Cardiac muscle cell (in vitro differentiated cells and primary cell): ENCODE results near the gene GALNT18. TPM values are rescaled to one million over a fixed set of nuclear protein-coding genes. Genes with fewer than 3 reads are reported as not detected.
A peak's percentile ranks its signal among the peaks of the same experiment; 100 is the strongest.

Source experiments
- DNase-seq, 2 donors: peaks; one replicate each; pipeline versions ENCODE4 v3.0.0 to v3.0.0-alpha.2; 2010 to 2017; ENCODE audit warnings: low read depth in 1 of 2, low spot score in 1 of 2
- H3K27ac ChIP-seq: fragments of 200-600 bp; sonication (generic); 2 replicates; pipeline ENCODE4 v1.5.1; 2016
- H3K27me3 ChIP-seq: fragments of 200-600 bp; sonication (generic); 2 replicates; pipeline ENCODE4 v1.6.0; 2016; ENCODE audit warnings: control low read depth
- H3K36me3 ChIP-seq: fragments of 200-600 bp; sonication (generic); 2 replicates; pipeline ENCODE4 v1.5.1; 2016; ENCODE audit warnings: control low read depth
- H3K4me1 ChIP-seq: fragments of 200-600 bp; sonication (generic); 2 replicates; pipeline ENCODE4 v1.8.1; 2017; ENCODE audit warnings: low read depth, mild to moderate bottlenecking, mixed run types
- H3K4me3 ChIP-seq: fragments of 200-600 bp; sonication (generic); 2 replicates; pipeline ENCODE4 v1.5.1; 2016; ENCODE audit warnings: mild to moderate bottlenecking
- H3K9me3 ChIP-seq: fragments of 200-600 bp; sonication (generic); 2 replicates; pipeline ENCODE4 v1.5.1; 2017; ENCODE audit warnings: low read depth, mild to moderate bottlenecking, control low read depth
- CTCF ChIP-seq: IDR thresholded peaks from 2 replicates; pipeline ENCODE4 v1.5.1; 2012; ENCODE audit warnings: low read depth, mild to moderate bottlenecking, low read length
- polyA plus RNA-seq: library from polyadenylated mRNA; unstranded; fragments of >200 nt; fragmentation: Nextera tagmentation; extraction: Ambion mirVana; gene quantifications from 2 replicates; pipeline ENCODE4 v1.2.1, GENCODE V29; 2016
- total RNA-seq: library from RNA; depleted of rRNA; stranded (reverse); fragments of >200 nt; gene quantifications from 2 replicates; pipeline ENCODE4 v1.2.3, GENCODE V29; 2016

GALNT18 gene
- total and polyA plus RNA-seq, 2 experiments from 2014 or later = 2.1 to 2.2 TPM

- Histone ChIP-seq H3K27ac (no peak overlapping the region), H3K4me3 (no peak overlapping the region), H3K27me3 (peaks cover 9% of the 10 kb centered on the region), H3K9me3 (no peaks in the 10 kb centered on the region), H3K36me3 (no peaks in the 10 kb centered on the region), H3K4me1 (no peaks in the 10 kb centered on the region)
- no peak for TF ChIP-seq CTCF
- no peak for DNase-seq
Observed at GRCh38 chr11:11265320-11265719, 356.5 kb downstream of the GALNT18 start.

- Histone ChIP-seq H3K4me3 (no peak overlapping the region), H3K9me3 (no peaks in the 10 kb centered on the region), H3K27me3 (peaks cover 9% of the 10 kb centered on the region), H3K4me1 (no peaks in the 10 kb centered on the region), H3K36me3 (no peaks in the 10 kb centered on the region), H3K27ac (no peak overlapping the region)
- TF ChIP-seq CTCF = no peak
- DNase-seq = peak in 1 of 2 donors; percentile 26
Observed at GRCh38 chr11:11263238-11264005, 358.4 kb downstream of the GALNT18 start.

DNA sequence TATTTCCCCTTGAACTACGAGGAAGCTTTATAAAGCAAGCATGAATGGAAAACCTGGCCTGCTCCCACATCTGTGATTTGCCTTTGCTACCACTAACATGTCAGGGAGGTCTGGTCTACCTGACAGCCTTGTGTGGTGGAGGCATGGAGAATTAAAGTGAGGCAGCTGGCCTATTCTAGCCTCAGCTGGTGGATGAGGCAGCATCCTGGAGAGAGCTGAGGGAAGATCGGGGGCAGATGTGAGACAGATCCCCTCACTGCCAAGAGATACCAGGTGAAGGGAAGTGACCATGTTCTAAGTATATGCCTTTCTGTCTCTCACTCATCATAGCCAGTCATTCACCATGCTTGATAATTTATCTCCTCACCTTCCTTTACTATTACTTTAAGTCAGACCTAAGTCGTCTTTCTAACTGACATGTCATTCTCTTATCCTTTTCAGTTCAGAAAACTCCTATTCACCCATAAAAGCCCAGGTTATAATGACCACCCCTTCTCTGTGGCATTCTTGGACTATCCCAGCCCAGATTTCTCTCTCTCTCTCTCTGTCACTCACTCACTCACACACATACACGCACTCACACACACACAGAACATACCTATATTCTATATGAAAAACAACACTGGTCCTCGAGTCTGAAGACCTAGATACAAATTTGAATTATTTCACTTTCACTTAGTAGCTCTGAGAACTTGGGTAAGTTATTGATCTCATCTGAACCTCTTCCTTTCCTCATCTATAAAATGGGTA lies 359.5 kb downstream of the GALNT18 start:
- H3K27ac ChIP-seq = no peak overlapping the region
- H3K4me1 ChIP-seq = no peaks in the 10 kb centered on the region
- no peak for TF ChIP-seq CTCF
- no peak overlapping the region for H3K4me3 ChIP-seq
- H3K9me3 ChIP-seq = no peaks in the 10 kb centered on the region
- H3K36me3 ChIP-seq = no peaks in the 10 kb centered on the region
- H3K27me3 ChIP-seq = peaks cover 4% of the 10 kb centered on the region
- DNase-seq = no peak

DNA sequence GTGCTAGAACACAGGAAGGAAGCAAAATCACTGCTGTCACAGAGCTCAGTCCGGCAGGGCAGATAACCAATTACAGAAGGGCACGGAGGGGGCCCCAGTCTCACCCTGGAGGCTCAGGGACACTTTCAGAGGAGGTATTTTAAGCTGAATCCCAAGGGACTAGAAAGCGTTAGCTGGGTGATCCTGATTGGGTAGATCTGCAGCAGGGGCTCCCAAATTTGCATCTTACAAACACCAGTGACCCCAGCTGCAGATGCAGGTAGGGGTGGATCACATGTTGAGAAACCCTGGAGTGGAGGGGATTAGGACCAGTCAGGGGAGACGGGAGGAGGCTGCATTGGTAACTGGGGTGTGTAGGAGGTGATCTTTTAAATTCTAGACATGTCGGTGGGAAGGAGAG lies 360.2 kb downstream of the GALNT18 start:
- no peak for DNase-seq

GRCh38 chr11:11260903-11261302 lies 360.9 kb downstream of the GALNT18 start:
- Histone ChIP-seq H3K4me3 (no peak overlapping the region), H3K27ac (no peak overlapping the region), H3K36me3 (no peaks in the 10 kb centered on the region), H3K4me1 (no peaks in the 10 kb centered on the region), H3K9me3 (no peaks in the 10 kb centered on the region), H3K27me3 (peaks cover 4% of the 10 kb centered on the region)
- TF ChIP-seq CTCF = no peak
- DNase-seq = no peak

More for the DNA sequence above, 360.2 kb downstream of the GALNT18 start:
- H3K4me1 ChIP-seq = no peaks in the 10 kb centered on the region
- no peak overlapping the region for H3K4me3 ChIP-seq
- peaks cover 4% of the 10 kb centered on the region for H3K27me3 ChIP-seq
- H3K36me3 ChIP-seq = no peaks in the 10 kb centered on the region
- H3K27ac ChIP-seq = no peak overlapping the region
- no peaks in the 10 kb centered on the region for H3K9me3 ChIP-seq
- TF ChIP-seq CTCF = no peak
